Tibial nerve (tissue), 4 donors: ENCODE results near the gene AHNAK.

Experiments used
- EP300 ChIP-seq, 2 donors: sonication (generic); formaldehyde crosslinking; IDR thresholded peaks; one replicate each; pipeline ENCODE4 v1.6.1; 2017; ENCODE audit warnings: antibody characterized with exemption in 2 of 2, mild to moderate bottlenecking in 1 of 2
- POLR2A ChIP-seq, 2 donors: fragments of 450-650 bp; IDR thresholded peaks; one replicate each; pipeline ENCODE4 v1.6.1; 2017; ENCODE audit warnings: antibody characterized with exemption in 2 of 2, mild to moderate bottlenecking in 2 of 2, moderate library complexity in 2 of 2
- TF ChIP-seq, protein P1 (sequence below), 5 experiments: fragments of 200-600 bp in 3 of 5; fragments of 450-650 bp in 2 of 5; sonication (generic) in 3 of 5; IDR thresholded peaks; one replicate each; pipeline ENCODE4 v1.5.1; 2016 to 2019; ENCODE audit warnings: antibody characterized with exemption in 5 of 5, mild to moderate bottlenecking in 3 of 5, moderate library complexity in 2 of 5

- TF ChIP-seq EP300 (IDR thresholded peaks at IDR 0.05): no peak
- TF ChIP-seq, protein P1, sequence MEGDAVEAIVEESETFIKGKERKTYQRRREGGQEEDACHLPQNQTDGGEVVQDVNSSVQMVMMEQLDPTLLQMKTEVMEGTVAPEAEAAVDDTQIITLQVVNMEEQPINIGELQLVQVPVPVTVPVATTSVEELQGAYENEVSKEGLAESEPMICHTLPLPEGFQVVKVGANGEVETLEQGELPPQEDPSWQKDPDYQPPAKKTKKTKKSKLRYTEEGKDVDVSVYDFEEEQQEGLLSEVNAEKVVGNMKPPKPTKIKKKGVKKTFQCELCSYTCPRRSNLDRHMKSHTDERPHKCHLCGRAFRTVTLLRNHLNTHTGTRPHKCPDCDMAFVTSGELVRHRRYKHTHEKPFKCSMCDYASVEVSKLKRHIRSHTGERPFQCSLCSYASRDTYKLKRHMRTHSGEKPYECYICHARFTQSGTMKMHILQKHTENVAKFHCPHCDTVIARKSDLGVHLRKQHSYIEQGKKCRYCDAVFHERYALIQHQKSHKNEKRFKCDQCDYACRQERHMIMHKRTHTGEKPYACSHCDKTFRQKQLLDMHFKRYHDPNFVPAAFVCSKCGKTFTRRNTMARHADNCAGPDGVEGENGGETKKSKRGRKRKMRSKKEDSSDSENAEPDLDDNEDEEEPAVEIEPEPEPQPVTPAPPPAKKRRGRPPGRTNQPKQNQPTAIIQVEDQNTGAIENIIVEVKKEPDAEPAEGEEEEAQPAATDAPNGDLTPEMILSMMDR (IDR thresholded peaks at IDR 0.05): no peak
- TF ChIP-seq POLR2A (IDR thresholded peaks at IDR 0.05): no peak
Observed at GRCh38 chr11:62534779-62535545, 11.6 kb downstream of the AHNAK start.
